ENCODE results near the gene GIMAP5.

The GIMAP5 gene

DNA sequence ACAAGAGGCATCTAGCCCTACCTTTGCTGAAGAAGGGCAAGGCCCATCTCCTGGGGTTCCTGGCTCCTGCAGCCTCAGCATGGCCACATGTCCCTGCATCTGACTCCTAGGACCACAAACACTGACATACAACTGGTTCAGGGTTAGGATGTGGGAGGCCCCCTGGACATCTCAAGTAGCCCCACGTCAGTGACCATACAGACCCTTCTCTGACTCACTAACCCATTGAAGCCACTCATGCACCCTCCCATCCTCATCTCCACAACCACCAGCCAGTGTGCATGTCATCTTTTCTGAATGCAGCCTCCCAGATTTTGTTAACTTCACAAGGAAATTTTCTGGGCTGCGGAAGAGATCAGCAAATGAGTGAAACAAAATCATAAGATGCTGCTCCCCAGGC, 44.7 kb downstream of the GIMAP5 start:
- H3K4me3 ChIP-seq (ENCODE audit: low read length): no peak overlapping the region
- DNase-seq (ENCODE audit: low read depth): no peak
- TF ChIP-seq, protein P1, sequence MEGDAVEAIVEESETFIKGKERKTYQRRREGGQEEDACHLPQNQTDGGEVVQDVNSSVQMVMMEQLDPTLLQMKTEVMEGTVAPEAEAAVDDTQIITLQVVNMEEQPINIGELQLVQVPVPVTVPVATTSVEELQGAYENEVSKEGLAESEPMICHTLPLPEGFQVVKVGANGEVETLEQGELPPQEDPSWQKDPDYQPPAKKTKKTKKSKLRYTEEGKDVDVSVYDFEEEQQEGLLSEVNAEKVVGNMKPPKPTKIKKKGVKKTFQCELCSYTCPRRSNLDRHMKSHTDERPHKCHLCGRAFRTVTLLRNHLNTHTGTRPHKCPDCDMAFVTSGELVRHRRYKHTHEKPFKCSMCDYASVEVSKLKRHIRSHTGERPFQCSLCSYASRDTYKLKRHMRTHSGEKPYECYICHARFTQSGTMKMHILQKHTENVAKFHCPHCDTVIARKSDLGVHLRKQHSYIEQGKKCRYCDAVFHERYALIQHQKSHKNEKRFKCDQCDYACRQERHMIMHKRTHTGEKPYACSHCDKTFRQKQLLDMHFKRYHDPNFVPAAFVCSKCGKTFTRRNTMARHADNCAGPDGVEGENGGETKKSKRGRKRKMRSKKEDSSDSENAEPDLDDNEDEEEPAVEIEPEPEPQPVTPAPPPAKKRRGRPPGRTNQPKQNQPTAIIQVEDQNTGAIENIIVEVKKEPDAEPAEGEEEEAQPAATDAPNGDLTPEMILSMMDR (conservative IDR thresholded peaks at IDR 0.05; ENCODE audit: low read length): no peak

DNA sequence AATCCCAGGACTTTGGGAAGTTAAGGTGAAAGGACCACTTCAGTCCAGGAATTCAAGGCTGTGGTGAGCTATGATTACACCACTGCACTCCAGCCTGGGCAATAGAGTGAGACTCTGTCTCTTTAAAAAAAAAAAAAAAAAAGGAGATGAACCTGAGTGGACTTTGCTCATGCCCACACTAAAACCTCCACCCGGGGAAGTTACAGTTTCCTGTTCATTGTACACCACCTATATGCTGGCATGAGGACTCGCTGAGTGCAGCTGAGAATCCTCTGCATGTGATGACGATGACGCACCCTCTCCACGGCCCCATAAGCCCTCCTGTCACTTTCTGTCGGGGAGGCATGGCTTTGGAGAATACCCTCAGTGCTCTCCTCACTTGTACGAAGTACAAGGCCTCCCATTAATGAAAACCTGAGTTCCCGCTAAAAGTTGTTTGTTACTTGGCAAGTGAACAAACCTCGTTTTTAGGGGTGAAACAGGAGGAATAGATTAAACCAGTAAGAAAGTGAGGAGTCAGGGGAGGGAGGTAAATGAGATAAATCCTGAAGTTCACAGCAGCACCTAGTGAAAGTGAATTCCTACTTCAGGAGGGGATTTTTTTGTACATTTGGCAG, 47.0 kb downstream of the GIMAP5 start:
- H3K4me3 ChIP-seq (ENCODE audit: low read length): no peak overlapping the region
- TF ChIP-seq, protein P1 (conservative IDR thresholded peaks at IDR 0.05; ENCODE audit: low read length): no peak
- no peak for DNase-seq (ENCODE audit: low read depth)

DNA sequence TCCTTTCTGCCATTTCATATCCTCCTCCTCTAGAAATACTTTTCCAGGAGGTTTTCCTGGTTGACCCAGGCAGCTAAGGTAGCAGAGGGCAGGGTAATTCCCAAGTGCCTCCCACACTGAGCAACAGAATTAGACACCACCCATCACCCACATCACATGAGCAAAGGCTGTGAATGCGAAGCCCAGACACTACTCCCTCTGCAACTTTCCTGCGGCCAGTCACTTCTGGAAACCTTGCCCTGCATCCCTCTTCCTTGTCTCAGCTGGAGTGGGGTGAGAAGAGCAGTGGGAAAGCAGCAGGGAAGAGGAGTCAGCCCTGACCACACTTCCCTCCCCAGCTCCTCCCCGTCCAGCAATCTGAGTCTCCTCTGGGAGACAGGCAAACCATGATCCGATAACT, 47.7 kb downstream of the GIMAP5 start:
- no peak for DNase-seq (ENCODE audit: low read depth)
- TF ChIP-seq, protein P1 (conservative IDR thresholded peaks at IDR 0.05; ENCODE audit: low read length): no peak
- H3K4me3 ChIP-seq (ENCODE audit: low read length): no peak overlapping the region

DNA sequence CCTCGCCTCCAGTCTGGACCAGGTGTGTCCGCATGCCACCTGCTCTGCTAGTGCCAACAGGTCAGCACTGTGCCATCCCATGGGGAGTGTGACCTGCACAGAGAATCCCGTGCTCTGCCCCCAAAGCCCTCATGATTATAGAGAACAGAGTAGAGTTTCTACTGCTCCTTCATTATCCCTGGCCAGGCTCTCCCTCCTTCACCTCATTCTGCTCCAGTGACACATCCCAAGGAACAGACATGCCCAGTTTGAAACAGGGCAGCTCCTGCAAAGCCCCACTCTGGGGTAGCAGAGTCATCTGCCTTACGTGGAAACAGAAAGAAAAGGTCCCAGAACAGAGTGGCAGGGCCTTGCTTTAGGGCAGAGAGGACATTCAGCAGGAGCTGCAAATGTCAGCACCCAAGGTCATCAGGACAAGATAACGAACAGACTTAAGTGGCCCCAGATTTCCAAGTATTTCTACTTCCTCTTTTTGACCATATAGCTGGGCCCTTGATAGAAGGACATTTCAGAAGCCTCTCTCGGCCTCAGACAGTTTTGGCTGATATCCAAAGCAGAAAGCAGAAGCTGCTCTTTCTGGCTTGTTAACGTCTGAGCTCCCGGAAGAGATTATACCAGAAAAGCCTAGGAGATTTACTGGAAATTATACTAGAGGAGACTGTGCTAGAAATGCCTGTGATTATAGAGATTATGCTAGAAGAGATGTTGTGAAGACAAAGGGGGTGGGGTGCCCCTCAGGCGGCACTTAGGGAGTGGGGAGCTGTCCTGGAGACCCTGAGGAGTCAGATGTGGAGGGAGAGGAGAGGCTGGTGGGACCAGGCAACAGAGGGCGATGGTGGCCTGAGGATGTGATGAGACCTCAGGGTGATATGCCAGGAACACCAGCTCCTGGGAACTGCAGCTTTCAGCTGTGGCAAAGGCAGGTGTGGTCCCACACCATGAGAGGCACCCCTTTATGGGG, 50.4 kb downstream of the GIMAP5 start:
- peak; percentile 14 for DNase-seq (ENCODE audit: low read depth)
- TF ChIP-seq, protein P1 (conservative IDR thresholded peaks at IDR 0.05; ENCODE audit: low read length): no peak
- no peak overlapping the region for H3K4me3 ChIP-seq (ENCODE audit: low read length)

DNA sequence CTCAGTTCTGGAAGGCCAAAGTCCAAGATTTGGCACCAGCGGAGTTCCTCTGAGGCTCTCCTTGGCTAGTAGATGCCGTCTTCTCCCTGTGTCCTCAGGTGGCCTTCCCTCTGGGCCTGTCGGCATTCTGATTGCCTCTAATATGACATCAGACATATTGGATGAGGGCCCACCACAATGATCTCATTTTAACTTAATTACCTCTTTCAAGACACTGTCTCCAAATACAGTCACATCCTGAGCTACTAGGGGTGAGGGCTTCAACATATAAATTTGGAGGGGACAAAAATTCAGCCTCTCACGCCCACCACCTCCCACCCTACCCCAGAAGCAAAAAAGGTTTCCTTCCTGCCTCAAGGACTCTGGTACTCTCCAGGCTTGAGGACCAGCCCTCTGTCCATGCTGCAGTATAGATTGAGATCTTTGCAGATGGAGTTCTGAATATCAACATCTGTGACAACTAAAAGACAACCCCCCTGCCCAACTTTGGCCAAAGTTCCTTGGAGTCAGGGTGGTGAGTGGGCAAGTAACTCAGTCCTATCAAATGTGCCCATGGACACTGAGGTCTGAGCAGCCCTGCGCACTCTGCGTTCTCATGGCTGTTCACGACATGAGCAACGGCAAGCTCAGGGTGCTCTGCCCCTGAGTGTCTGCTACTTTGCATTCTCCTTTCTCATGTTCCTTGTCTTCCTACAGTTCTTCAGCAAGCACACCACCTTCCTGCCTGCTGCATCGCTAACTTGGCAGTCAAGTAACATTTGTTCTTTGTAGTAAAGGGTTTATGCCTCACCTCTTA, 51.5 kb downstream of the GIMAP5 start:
- no peak overlapping the region for H3K4me3 ChIP-seq (ENCODE audit: low read length)
- peak; percentile 64 for DNase-seq (ENCODE audit: low read depth)
- TF ChIP-seq, protein P1 (conservative IDR thresholded peaks at IDR 0.05; ENCODE audit: low read length): no peak

DNA sequence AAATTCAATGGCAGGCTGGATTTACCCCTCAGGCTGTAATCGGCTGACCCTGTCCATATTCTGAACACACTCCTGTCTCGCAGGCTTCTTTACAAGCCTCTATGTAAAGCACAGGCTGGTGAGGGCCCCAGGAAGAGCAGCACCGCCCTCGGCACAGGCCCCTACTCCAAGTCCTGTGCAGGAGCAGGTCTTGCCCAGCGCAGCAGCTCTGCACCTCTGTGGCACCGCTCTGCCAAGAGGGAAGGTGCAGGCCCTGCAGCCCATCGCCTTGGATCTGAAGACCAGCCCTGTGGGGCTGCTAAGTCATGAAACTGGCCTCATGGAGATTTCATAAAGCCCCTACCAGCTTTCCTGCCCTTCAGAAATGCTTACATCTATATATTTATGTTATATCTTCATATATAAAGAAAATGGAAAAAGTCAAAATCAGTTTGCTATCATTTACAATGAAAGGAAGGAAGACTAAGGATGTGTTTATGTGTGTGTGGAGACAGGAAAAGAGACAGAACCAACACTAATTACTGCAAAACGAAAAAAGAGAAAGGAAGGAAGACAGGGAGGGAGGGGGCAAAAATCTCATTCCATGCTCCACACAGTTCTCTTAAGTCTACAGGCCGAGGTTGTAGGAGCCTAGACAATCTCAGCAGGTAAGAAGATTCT, 53.3 kb downstream of the GIMAP5 start:
- TF ChIP-seq, protein P1 (conservative IDR thresholded peaks at IDR 0.05; ENCODE audit: low read length): no peak
- DNase-seq (ENCODE audit: low read depth): no peak
- H3K4me3 ChIP-seq (ENCODE audit: low read length): no peak overlapping the region
